Bone marrow (tissue), 2 donors: ENCODE data around the gene OSMR.

ENCODE experiments used
- DNase-seq, 2 donors: peaks; one replicate each; lab custom pipeline; 2025; lab: John Stamatoyannopoulos, UW

OSMR gene

DNA sequence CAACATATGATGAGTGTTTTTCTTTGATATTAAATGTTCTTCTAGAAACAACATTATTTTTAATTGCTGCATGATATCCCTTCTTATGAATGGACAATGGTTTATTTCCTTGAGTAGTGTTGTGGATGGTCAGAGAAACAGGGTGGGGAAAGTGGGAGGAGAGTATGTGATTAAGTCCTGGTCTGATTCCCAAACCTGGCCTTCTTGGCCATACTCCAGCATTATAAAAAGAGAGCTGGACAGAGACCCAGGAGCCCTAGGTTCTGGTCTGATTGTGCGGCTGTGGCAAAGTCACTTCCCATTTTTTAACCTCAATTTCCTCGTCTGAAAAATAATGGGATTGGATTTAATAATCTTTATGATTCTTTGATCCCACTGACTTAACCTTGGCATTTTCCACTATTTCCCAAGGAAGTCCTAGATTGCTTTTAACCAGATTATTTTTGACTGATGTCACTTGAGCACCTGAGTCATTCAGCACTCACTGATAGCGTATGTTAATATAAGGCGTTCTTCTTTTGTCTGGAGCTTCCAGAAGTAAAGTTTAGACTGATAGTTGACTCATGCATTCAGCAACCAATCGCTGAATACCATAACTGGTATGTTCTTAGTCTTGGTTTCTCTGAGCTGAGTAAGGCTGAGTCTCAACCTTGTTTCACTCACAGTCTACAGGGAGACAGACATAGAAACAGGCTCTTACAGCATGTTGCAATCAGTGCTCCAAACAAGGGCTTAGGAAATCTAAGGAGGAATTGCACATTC lies 26.2 kb downstream of the OSMR start:
- DNase-seq, result no peak

DNA sequence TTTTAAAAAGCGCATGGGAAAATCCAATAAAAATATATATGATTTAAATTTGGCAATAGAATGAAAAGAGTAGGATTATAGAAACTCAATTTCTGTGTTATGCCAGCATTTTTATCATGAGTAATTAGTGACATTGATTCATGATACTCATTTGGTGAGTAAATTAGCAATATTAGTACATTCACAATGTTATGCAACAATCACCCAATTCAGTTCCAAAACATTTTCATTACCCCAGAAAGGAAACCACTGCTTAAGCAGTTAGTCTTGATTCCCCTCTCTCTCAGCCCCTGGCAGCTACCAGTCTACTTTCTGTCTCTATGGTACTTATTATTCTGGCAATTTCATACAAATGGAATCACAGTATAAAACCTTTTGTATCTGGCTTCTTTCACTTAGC lies 27.0 kb downstream of the OSMR start:
- no peak for DNase-seq

DNA sequence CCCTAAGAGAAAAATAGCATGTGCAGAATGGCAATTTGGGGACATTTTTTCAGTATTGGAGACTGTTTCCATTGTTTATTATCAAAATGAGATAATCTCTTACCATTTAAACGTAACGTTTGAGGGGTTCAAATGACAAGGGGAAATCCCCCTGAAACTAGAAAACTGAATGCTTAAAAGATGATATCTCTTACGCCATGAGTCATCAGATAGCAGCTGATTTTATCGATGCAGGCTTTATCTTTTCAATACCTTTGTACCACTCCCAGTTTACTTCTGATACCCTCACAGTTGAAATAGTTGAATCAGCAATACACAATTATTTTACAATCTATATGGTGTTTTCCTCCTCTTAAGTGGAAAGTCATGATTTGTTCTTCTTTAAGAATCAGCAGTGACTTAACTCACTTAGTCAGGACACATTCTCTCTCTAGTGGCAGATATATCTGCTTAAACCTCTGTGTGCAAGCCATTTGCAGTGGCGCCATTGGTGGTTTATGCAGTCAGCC lies 29.2 kb downstream of the OSMR start:
- no peak for DNase-seq

DNA sequence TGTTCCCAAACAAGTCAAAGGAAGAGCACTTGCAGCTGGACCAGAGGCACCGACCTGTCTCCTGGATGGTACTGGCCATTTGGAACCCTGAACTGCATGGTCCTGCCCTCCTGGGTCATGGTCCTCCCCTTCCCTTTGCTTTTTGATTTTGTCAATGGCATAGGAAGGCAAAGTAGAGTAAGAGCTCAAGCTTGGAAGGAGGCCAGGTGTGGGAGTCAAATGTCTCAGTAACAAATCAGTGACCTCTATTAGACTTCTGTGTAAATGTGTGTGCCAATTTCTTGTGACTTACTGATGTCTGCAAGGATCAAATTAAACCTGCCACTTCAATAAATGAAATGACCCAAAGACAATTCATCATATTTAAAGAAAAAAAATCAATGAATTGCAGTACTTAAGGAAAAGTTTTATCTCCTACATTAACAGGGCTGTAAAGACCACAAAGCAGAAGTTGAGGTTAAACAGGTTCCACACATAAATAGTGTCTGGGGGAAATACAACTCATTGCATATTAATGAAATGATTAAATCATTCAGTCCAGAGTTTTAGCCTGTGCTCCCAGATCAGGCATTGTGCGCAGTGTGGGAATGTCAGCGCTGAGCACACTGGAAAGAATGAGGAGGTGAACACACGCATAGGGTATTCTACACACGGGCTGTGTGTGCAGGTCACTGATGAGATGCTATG lies 32.7 kb downstream of the OSMR start:
- no peak for DNase-seq

DNA sequence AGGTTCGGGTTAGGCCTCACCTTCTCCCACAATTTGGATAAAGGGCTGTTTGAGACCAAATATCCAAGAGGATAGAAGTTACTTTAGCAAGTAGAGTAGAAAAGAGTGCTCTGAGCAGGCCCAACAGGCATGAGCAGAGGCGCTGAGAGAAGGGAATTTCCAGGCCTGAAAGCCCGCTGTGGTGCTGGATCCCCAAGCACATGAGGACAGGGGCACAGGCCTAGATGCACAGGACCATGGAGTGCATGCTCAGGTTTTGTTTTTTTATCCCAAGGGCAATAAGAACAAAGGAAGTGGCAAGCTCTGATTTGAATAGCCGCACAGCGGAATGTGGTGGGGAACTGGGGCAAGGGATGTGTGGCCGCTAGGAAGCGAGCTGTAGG lies 33.3 kb downstream of the OSMR start:
- no peak for DNase-seq

DNA sequence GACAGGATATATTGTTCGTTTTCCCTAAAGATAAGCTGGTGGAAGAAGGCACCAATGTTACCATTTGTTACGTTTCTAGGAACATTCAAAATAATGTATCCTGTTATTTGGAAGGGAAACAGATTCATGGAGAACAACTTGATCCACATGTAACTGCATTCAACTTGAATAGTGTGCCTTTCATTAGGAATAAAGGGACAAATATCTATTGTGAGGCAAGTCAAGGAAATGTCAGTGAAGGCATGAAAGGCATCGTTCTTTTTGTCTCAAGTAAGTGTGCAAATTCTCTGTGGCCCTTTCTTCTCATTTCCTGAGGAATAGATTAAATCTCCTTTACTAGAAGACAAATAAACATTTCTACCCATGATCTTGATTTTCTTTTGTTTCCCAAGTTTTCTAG lies 38.0 kb downstream of the OSMR start:
- no peak for DNase-seq

DNA sequence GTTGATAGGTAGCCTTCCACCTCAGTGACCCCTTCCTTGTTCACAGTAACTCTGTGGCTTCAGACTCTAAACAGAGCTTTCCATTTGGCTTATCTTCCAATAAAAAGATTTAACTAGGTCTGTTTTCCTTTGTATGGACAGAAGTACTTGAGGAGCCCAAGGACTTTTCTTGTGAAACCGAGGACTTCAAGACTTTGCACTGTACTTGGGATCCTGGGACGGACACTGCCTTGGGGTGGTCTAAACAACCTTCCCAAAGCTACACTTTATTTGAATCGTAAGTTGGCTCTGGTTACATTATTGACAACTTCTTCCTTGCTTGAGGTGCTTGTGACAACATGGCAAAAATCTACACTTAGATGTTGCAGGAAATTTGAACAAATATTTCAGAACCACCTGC lies 39.4 kb downstream of the OSMR start:
- no peak for DNase-seq

DNA sequence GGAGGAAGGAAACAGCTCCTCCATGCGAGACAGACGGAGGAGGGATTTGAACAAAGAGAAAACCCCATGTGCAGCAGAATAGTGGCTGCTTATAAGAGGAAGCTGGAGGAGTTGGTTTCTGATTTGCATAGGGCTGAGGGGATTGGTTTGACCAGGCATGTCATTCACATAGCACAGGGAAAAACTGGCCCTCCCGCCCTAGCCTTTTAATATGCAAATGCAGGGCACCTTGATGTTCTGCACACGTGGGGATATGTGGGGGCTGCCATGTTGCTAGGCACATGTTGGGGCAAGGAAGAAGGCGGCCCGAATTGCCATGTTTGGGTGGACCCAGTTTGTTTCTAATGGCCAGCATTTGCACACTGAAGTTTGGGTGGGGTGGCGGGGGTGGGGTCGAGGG lies 42.2 kb downstream of the OSMR start:
- DNase-seq, result no peak

DNA sequence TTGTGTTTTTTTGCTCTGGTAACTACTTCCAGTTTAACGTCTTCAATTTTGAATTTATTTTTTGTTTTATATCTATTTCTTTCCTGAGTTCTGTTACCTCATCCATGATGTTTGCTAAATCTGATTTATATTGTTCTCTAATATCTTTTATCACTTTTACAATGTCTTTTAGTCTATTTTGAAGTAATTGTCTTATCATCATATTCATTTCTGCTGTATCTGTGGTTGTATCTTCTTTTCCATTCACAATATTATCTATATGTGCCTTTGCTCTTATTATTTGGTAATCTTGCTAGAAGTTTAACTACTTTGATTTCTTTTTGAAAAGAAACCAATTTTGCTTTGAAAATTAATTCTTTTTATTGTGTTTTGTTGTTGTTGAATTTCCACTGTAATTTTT lies 43.6 kb downstream of the OSMR start:
- DNase-seq, result no peak

DNA sequence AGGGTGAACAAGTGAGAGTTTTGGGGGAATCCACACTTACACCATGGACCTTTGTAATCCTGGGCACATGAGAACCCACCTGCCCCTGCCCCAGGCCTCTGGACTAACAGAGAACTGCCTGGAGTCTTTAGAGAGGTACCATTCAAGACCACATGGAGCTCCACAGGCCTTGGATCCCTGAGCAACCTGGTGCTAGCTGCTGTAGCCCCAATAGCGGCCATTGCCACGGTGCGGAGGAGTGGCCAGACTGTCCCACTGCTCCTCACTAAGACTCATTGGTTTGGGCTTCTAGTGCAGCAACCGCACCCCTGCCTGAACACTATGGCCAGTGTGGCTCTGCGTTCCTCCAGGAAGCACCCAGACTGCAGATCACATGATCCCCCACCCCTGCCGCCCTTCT lies 45.8 kb downstream of the OSMR start:
- no peak for DNase-seq

DNA sequence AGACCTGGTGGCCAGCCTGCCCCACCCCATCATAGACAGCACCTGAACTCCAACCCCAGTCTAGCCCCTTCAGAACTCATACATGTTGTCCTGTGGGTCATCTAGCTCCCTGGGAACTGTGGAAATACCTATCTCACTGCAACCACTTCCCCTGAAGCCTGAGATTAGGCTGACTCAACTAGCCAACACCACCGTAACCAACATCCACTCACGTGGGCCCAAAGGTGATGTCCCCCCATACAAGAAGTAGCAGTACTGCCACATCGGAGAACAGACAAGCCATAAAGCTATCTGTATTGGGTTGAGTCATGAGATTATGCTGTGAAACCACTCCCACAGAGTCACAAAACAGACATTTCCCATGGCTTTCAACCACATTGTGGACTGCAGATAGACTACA lies 46.6 kb downstream of the OSMR start:
- no peak for DNase-seq

DNA sequence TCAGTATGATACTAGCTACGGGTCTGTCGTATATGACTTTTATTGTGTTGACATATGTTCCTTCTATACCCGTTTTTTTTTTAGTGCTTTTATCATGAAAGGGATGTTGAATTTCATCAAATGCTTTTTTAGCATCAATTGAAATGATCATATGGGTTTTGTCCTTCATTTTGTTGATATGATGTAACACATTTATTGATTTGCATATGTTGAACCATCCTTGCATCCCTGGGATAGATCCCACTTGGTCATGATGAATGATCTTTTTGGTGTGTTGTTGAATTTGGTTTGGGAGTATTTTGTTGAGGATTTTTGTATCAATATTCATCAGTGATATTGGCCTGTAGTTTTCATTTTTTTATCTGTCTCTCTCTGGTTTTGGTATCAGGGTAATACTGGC lies 50.9 kb downstream of the OSMR start:
- no peak for DNase-seq

DNA sequence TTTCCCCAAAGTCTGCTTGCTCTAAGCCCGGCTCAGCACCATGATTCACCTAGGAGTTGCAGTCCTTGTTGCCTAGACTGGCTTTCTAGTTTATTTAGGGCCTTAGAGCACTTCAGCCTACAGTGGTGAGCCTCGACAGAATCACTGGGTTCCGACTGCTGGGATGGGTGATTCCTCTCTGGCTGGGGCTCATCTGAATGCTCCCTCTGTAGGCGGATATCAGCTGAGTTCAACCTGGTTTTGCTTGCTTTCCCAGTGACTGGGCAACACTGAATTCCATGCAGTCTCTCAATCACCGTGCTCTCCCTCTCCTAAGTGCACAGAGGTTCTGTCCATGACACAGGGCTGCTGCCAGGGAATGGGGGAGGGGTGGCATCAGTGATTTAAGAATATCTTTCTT lies 54.1 kb downstream of the OSMR start:
- DNase-seq, result no peak

DNA sequence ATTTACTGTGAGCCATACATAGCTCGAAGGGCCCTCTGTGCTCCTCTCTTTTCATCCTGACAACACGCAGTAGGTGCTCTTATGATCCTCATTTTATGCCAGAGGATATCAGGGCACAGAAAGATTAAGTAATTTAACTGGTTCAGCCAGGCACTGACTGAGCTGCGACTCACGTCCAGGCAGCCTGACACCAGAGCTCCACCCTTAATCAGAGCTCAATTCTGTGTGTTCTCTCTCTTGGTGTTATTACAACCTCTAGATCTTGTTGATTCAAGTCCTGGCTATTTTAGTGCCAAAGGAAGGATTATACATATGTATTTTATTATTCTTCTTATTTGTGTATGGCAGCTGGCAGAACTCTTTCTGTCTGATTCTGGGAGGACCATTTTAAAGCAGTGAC lies 59.7 kb downstream of the OSMR start:
- DNase-seq, result no peak

DNA sequence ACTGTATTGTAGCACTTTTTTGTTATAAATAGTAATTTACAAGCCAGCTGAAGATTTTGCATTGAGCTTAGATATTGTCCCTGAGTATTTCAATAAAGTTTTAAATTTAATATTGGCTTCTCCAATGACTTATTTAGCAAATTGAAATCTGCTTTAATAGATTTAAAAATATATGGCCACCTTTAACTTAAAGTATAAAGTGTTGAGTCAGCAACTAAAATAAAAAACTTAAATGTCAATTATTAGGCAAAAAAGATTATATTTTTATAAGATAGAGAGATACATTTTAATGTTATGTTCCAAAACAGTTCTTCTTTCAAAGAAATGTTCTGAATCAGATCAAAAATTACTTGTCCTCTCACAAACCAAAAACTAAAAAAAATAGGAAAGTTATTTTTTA lies 60.7 kb downstream of the OSMR start:
- no peak for DNase-seq

DNA sequence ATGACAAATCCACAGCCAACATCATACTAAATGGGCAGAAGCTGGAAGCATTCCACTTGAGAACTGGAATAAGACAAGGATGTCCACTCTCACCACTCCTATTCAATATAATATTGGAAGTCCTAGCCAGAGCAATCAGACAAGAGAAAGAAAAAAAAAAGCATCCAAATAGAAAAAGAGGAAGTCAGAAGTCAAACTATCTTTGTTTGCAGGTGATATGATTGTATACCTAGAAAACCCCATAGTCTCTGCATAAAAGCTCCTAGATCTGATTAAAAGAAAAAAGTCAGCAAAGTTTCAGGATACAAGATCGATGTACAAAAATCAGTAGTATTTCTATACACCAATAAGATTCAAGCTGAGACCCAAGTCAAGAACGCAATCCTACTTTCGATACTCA lies 66.1 kb downstream of the OSMR start:
- no peak for DNase-seq

DNA sequence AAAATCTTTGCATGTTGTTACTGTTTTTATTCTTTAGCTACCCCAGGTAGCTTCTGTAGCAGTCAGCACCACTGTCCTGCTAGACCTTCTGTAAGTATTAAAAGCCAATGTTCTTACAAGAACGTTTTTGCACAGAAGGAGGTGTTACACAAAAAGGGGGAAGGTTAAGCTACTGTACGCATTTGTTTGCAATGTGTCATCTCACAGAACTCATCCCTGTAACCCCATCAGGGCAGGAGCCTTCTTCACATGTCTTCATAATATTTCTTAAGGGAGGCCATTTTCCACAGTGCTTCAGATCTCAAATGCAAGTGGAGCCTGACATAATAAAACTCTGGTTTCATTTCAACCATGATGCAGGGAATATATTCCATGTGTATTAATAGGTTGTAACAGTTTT lies 67.9 kb downstream of the OSMR start:
- no peak for DNase-seq

DNA sequence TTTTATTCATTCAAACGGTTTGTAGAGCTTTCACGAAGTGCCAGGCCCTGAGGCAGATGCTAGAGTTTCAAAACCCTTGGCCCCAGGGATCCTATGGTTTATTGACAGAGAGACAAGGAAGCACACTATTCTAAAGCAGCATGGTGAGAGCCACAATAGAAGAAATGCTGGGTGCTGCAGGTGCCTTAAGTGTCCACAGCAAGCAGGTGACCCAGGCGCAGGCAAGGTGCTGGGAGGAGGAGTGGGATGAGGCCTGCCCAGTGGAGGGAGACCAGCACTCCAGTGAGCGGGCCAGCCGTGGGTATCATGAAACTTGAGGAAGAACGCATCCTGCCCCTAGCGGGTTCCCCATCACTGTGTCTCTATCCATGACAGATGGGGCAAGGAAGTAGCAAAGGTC lies 71.0 kb downstream of the OSMR start:
- DNase-seq, result no peak

DNA sequence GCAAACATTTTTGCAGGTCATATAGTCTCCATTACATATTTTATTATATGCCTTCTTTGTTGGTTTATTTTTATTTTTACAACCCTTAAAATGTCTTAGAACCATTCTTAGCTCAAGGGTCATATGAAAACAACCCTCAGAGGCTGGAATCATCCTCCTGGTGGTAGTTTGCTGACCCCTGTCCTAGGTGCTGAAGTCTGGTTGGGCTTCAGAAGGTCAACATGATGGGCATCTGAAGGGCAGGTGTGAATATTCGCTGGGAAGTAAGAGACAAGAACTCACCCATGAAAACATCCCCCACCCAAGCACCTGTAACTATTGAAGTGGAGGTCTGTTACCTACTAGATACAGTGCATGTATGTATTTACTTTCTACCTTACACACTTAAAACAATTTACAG lies 75.4 kb downstream of the OSMR start:
- no peak for DNase-seq

DNA sequence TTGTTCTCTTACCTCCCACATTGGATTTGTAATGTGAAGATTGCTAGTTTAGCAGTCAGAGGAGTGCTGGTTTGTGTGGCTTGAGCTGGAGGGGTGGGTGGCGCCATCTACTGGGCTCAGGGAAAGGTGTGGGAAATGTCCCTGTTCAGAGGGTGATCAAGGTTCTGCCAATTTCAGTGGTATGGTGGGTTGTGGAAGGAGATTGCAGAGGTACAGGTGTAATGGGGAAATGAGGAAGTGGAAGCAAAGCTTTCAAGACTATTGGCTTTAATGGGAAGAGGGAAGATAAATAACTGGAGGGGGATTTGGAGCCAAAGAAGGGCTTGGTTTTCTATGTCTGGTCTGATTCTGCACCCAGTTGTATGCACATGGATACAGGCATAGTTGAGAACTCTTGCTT lies 76.4 kb downstream of the OSMR start:
- DNase-seq, result peak in 1 of 2 donors; percentile 18

DNA sequence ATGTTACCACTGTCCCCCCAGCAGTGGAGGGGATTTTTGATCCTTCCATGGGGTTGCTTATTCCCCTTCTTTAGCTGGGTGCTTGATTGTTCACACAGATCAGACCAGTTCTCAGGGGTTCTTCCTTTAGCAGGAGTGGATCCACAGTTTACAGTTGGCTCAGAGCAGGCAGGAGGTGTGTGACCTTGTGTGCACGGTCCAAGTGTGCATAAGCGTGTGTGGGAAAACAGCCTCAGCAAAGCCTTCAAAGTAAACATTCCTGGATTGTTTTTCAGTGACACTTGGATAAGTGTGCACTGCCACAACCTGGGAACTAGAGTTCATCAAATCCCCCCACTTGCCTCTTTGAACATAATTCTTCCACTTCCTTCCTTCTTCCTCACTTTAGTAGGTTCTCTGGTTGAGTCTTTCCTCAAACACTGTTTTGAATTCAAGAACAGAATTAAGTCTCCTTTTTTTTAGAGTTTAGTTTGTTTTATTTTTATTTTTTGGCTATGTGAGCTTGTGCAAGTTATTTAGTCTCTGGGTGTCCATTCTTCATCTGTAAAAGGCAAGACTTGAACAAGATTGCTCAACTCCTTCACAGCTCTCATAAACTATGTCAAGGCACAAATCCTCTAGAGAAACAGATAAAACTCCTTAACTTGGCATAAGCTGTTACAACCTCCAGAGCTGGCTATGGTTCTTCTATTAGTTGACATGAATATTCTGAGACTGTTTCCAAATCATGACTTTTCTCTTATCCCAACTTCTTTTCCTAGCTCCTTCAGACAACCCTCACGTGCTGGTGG lies 78.0 kb downstream of the OSMR start:
- no peak for DNase-seq

DNA sequence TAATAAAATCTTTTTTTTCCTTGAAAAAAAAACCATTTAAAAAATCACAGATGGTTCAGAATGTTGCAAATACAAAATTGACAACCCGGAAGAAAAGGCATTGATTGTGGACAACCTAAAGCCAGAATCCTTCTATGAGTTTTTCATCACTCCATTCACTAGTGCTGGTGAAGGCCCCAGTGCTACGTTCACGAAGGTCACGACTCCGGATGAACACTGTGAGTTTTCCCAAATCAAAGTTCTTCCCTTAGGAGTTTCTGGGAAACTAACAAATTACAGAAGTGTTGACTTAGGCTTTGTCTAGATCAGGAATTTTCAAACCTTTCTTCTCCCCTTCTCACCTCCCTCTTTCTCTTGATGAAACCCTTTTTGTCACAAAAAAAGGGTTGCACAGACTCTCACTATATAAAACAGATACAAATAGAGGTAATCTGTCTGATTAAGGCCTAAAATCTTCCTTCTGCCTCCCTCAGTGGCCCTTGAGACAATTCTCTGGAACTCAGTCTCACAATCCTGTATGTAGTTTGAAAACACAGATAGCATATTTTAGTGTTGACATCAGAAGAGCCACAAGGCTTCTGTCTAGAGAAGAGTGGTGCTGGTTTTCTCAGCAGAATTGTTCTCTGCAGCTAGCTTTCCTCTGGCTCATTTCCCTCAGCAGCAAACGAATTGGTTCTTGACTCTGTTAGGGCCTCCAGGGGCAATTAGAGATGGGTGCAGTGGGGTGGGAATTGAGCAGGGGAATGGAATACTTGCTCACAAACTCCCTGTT lies 79.5 kb downstream of the OSMR start:
- no peak for DNase-seq
